ENCODE measurements around the gene MAP4K2. TPM values are rescaled to one million over a fixed set of nuclear protein-coding genes. Genes with fewer than 3 reads are reported as not detected.

The MAP4K2 gene
- total RNA-seq, 4 donors from 2014 or later = 35.5 to 77.8 (median 37.5) TPM

GRCh38 chr11:64837887-64838351 is 34.9 kb upstream of the MAP4K2 start:
- WGBS, 2 donors = 92 to 94% methylated on average over 2 to 10 of the region's 10 CpGs
- no peak for DNase-seq

GRCh38 chr11:64836448-64837072 is 33.5 kb upstream of the MAP4K2 start:
- intact Hi-C loops (cut with DNase I) = no loop called here
- DNase-seq = no peak
- TF ChIP-seq CTCF (IDR thresholded peaks at IDR 0.05) (no peak), POLR2A (IDR thresholded peaks at IDR 0.05) (no peak)
- 85 to 95% methylated on average over 5 to 7 of the region's 16 CpGs for WGBS, 2 donors
- H3K4me3 ChIP-seq (replicated peaks in 1 of 3) = no peak overlapping the region
- no peaks in the 10 kb centered on the region for H3K4me1 ChIP-seq
- peaks cover 26 to 28% of the 10 kb centered on the region in 2 donors for H3K36me3 ChIP-seq
- no peak overlapping the region for H3K27ac ChIP-seq
- H3K27me3 ChIP-seq = no peaks in the 10 kb centered on the region
- no peaks in the 10 kb centered on the region for H3K9me3 ChIP-seq

More at GRCh38 chr11:64837887-64838351, 34.9 kb upstream of the MAP4K2 start:
- H3K27ac ChIP-seq = no peak overlapping the region
- TF ChIP-seq CTCF (IDR thresholded peaks at IDR 0.05) (no peak), POLR2A (IDR thresholded peaks at IDR 0.05) (no peak)
- peaks cover 5 to 9% of the 10 kb centered on the region in 2 donors for H3K4me1 ChIP-seq
- intact Hi-C loops (cut with DNase I) = no loop called here
- no peaks in the 10 kb centered on the region for H3K27me3 ChIP-seq
- H3K36me3 ChIP-seq = peaks cover 17 to 23% of the 10 kb centered on the region in 2 donors
- no peaks in the 10 kb centered on the region for H3K9me3 ChIP-seq
- no peak overlapping the region for H3K4me3 ChIP-seq (replicated peaks in 1 of 3)

- Histone ChIP-seq H3K4me1 (no peaks in the 10 kb centered on the region), H3K4me3 (replicated peaks in 1 of 3) (no peak overlapping the region), H3K36me3 (peaks cover 26 to 28% of the 10 kb centered on the region in 2 donors), H3K27ac (no peak overlapping the region), H3K27me3 (no peaks in the 10 kb centered on the region), H3K9me3 (no peaks in the 10 kb centered on the region)
- no peak for DNase-seq
- intact Hi-C loops (cut with DNase I) = no loop called here
- no peak for TF ChIP-seq POLR2A (IDR thresholded peaks at IDR 0.05)
- TF ChIP-seq CTCF (IDR thresholded peaks at IDR 0.05) = no peak
- 95 to 98% methylated on average over 5 to 11 of the region's 17 CpGs for WGBS, 2 donors
These were observed 32.8 kb upstream of the MAP4K2 start for GRCh38 chr11:64835616-64836447.

GRCh38 chr11:64834723-64835615 is 32.0 kb upstream of the MAP4K2 start:
- DNase-seq = no peak
- Histone ChIP-seq H3K27ac (no peak overlapping the region), H3K36me3 (peaks cover 26 to 28% of the 10 kb centered on the region in 2 donors), H3K9me3 (no peaks in the 10 kb centered on the region), H3K4me3 (replicated peaks in 1 of 3) (no peak overlapping the region), H3K27me3 (no peaks in the 10 kb centered on the region), H3K4me1 (no peaks in the 10 kb centered on the region)
- TF ChIP-seq CTCF (IDR thresholded peaks at IDR 0.05) = no peak
- TF ChIP-seq POLR2A (IDR thresholded peaks at IDR 0.05) = no peak
- intact Hi-C loops (cut with DNase I) = no loop called here
- WGBS, 2 donors = 89 to 91% methylated on average over 20 of the region's 29 CpGs
